Subcutaneous abdominal adipose tissue (tissue), 5 donors: ENCODE results near the gene ACSM4.
"Not testable (repeated sequence)": the region's sequence is repeated elsewhere in the genome, so short reads cannot be mapped to it uniquely, and the experiment has no call there.

Experiments used
- H3K27ac ChIP-seq: one replicate; pipeline ENCODE4 v1.7.0; 2013; ENCODE audit warnings: low read depth, mild to moderate bottlenecking, inconsistent platforms, low read length, moderate library complexity
- H3K27me3 ChIP-seq, 5 donors: one replicate each; pipeline ENCODE4 v1.7.0; 2013; ENCODE audit warnings: low read length in 5 of 5, inconsistent platforms in 1 of 5; ENCODE audit not compliant: control insufficient read depth in 5 of 5, insufficient read depth in 4 of 5
- H3K36me3 ChIP-seq, 5 donors: one replicate each; pipeline ENCODE4 v1.7.0; 2013; ENCODE audit warnings: low read length in 5 of 5; ENCODE audit not compliant: control insufficient read depth in 5 of 5, insufficient read depth in 5 of 5
- H3K4me1 ChIP-seq, 5 donors: one replicate each; pipeline ENCODE4 v1.7.0; 2013; ENCODE audit warnings: low read length in 5 of 5, mild to moderate bottlenecking in 3 of 5, moderate library complexity in 1 of 5; ENCODE audit not compliant: control insufficient read depth in 5 of 5, insufficient read depth in 5 of 5
- H3K4me3 ChIP-seq, 5 donors: one replicate each; pipeline ENCODE4 v1.7.0; 2013; ENCODE audit warnings: low read length in 5 of 5, low read depth in 1 of 5
- H3K9ac ChIP-seq, 5 donors: one replicate each; pipeline ENCODE4 v1.7.0; 2013; ENCODE audit warnings: low read length in 5 of 5, mild to moderate bottlenecking in 4 of 5, moderate library complexity in 3 of 5
- H3K9me3 ChIP-seq, 5 donors: one replicate each; pipeline ENCODE4 v1.7.0; 2013; ENCODE audit warnings: low read length in 5 of 5; ENCODE audit not compliant: control insufficient read depth in 5 of 5
- donor health status: healthy.
- donor health status: healthy.
- donor health status: healthy.
- donor health status: healthy.
- donor health status: healthy.

The ACSM4 gene

DNA sequence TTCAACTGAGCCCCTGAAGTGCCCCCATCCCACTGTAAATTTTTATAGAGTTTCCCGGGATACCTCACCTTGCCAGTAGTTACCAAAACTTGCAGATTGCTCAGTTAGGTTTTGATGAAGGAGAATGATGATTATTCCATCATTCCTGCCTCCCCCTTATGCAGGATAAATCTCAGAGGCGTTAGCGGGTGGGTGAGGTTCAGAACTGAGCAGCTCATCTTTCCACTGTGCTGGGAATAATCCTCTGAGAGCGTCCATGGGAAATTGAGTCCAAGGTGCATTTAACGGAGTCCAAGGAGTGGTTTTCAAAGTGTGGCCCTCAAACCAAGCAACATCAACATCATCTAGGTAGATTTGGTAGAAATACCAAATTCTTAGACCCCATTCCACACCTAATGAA lies 18.7 kb downstream of the ACSM4 start:
- H3K36me3 ChIP-seq = no peaks in the 10 kb centered on the region
- no peaks in the 10 kb centered on the region for H3K4me1 ChIP-seq
- no peak overlapping the region for H3K27ac ChIP-seq
- no peak overlapping the region for H3K4me3 ChIP-seq
- no peak overlapping the region for H3K9ac ChIP-seq
- H3K9me3 ChIP-seq = no peaks in the 10 kb centered on the region
- H3K27me3 ChIP-seq = no peaks in the 10 kb centered on the region

DNA sequence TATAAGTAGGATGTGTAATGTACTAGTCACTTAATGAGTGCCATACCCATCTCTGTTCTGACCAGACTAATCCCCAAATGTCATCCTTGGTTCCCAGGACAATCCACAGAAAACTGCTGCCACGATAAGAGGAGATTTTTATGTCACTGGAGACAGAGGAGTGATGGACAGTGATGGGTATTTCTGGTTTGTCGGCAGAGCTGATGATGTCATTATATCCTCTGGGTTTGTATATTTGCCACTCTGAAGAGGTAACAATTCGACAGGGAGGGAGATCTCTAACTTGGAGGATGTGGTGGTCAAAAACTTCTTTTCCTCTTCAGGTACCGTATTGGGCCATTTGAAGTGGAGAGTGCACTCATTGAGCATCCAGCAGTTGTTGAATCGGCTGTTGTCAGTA lies 20.3 kb downstream of the ACSM4 start:
- Histone ChIP-seq H3K4me1 (no peaks in the 10 kb centered on the region), H3K4me3 (no peak overlapping the region), H3K27me3 (no peaks in the 10 kb centered on the region), H3K9ac (no peak overlapping the region), H3K27ac (no peak overlapping the region), H3K36me3 (no peaks in the 10 kb centered on the region), H3K9me3 (no peaks in the 10 kb centered on the region)

DNA sequence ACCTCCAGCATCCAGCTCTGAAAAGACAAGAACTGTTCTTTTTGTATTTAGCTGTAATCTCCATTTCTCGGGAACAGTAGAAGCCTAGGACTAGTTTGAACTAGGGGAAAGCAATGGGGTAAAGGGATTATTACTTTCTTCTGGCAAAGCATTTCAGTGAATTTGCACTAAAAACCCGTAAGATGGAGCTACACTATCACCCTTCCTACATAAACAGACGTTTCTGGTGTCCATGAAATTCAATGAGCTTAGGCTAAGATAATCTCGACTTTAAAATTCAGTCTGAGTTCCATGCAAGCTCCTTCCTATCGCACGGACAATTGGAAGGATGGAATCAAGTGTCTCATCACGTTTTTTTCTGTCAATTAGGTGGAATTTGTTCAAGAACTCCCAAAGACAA lies 24.0 kb downstream of the ACSM4 start:
- Histone ChIP-seq H3K27me3 (no peaks in the 10 kb centered on the region), H3K4me1 (no peaks in the 10 kb centered on the region), H3K4me3 (no peak overlapping the region), H3K9me3 (no peaks in the 10 kb centered on the region), H3K36me3 (no peaks in the 10 kb centered on the region), H3K27ac (no peak overlapping the region), H3K9ac (no peak overlapping the region)

DNA sequence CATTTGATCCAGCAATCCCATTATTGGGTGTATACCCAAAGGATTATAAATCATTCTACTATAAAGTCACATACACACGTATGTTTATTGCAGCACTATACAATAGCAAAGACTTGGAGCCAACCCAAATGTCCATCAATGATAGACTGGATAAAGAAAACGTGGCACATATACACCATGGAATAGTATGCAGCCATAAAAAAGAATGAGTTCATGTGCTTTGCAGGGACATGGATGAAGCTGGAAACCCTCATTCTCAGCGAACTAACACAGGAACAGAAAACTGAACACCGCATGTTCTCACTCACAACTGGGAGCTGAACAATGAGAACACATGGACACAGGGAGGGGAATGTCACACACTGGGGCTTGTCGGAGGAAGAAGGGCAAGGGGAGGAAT lies 33.9 kb downstream of the ACSM4 start:
- H3K27me3 ChIP-seq, H3K4me3 ChIP-seq: not testable (repeated sequence)
- peaks cover 0 to 10% (median 0%) of the 10 kb centered on the region in 5 donors for H3K9me3 ChIP-seq

DNA sequence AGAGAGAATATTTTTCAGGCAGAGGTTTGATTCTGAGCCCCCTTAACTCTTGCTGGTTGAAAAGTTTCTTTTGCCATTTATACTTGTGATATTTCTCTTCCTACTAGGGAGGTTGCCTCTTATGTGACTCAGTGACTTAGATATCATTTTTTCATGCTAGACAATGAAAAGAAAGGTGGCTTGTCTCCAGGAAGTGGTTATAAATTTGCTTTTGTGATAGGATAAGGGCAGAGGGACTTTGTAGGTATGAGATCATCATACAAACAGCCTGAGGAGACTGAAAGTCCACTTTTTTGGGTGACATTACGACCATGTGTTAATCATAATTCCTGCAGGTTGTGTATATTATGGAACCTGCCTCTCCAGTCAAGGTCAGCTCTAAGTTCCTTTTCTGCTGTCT lies 35.8 kb downstream of the ACSM4 start:
- no peak overlapping the region for H3K9ac ChIP-seq
- H3K36me3 ChIP-seq = no peaks in the 10 kb centered on the region
- H3K9me3 ChIP-seq = peaks cover 0 to 21% (median 4%) of the 10 kb centered on the region in 5 donors
- H3K27ac ChIP-seq = no peak overlapping the region
- H3K27me3 ChIP-seq = no peaks in the 10 kb centered on the region
- H3K4me1 ChIP-seq = no peaks in the 10 kb centered on the region
- H3K4me3 ChIP-seq = no peak overlapping the region

More for the DNA sequence above, 33.9 kb downstream of the ACSM4 start:
- not testable (repeated sequence) for H3K27ac ChIP-seq, H3K4me1 ChIP-seq, H3K9ac ChIP-seq, H3K36me3 ChIP-seq

DNA sequence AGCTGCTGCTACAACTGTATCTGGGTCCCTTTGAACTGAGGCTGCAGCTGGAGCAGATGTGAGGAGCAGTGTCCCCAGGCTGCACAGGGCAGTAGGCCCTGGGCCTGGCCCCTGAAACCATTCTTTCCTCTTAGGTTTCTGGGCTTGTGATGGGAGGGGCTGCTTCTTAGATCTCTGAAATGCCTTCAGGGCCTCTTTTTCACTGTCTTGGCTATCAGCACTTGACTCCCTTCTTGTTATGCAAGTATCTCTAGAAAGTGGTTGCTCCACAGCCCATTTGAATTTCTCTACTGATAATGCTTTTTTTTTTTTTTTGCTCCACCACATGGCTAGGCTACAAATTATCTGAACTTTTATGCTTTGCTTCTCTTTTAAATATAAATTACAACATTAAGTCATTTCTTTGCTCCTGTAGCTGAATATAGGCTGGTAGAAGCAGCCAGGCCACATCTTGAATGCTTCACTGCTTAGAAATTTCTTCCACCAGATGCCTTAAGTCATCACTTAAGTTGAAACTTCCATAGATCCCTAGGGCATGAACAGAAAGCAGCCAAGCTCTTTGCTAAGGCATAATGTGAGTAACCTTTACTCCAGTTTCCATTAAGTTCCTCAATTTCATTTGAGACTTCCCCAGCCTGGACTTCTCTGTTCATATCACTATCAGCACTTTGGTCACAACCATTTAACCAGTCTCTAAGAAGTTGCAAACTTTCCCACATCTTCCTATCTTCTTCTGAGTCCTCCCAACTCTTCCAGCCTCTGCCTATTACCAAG lies 41.1 kb downstream of the ACSM4 start:
- H3K27me3 ChIP-seq = no peaks in the 10 kb centered on the region
- peak overlapping the region in 1 of 5 donors; percentile 5 for H3K4me3 ChIP-seq
- no peaks in the 10 kb centered on the region for H3K36me3 ChIP-seq
- H3K9me3 ChIP-seq = peaks cover 0 to 18% (median 12%) of the 10 kb centered on the region in 5 donors
- H3K4me1 ChIP-seq = no peaks in the 10 kb centered on the region
- no peak overlapping the region for H3K9ac ChIP-seq
- no peak overlapping the region for H3K27ac ChIP-seq

DNA sequence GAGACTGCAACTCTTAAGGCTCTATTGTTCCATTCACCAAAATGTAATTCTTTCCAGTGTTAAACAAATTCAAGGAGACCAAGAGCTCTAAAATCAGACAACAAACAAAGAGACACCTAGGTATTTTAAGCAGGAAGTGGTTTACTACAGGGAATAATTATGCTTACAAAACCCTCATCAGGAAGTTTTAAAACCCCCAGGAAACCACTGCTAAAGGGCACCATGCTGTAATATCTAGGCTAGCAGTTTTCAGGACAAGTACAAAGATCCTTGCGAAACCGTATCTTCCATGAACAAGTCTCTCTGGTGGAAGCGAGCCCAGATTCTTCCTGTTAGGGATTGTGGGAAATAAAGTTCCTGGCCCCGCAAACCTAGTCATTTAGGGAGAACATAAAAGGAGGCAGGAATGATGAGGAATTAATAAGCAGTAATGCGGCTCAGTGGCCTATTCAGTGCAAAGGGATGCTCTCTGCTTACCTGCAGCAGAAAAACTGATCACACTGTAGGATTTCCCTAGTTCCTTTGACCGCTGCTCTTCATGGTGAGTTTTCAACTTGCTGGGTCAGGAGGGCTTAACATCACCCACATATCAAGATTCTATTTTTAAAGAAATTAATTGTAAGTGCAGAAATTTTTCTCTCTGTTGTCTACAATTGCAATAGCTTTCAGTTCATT lies 42.8 kb downstream of the ACSM4 start:
- H3K27me3 ChIP-seq = no peaks in the 10 kb centered on the region

DNA sequence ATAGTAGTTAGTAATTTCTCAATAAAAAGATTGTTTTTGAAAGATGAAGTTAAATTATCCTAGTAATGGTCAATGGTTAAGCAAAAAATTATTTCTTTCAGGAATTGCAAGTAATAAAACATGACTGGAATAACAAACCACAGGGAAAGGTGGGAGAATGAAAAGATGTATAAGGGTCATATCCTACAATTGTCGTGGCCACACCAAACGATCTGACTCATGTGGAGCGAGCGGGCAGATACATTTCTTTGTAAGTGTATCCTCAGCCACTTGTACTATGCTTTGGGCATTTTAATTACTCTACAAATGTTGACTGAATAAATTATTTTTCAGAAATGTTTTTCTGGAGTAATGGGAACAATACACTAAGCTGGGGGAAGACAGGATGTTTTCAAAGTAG lies 45.5 kb downstream of the ACSM4 start:
- Histone ChIP-seq H3K4me1 (no peaks in the 10 kb centered on the region), H3K27ac (no peak overlapping the region), H3K27me3 (no peaks in the 10 kb centered on the region), H3K9me3 (peaks cover 0 to 14% (median 5%) of the 10 kb centered on the region in 5 donors), H3K36me3 (no peaks in the 10 kb centered on the region), H3K9ac (no peak overlapping the region), H3K4me3 (no peak overlapping the region)

More for the DNA sequence above, 42.8 kb downstream of the ACSM4 start:
- H3K9ac ChIP-seq = no peak overlapping the region
- H3K9me3 ChIP-seq = peaks cover 0 to 18% (median 12%) of the 10 kb centered on the region in 5 donors
- H3K36me3 ChIP-seq = no peaks in the 10 kb centered on the region
- no peaks in the 10 kb centered on the region for H3K4me1 ChIP-seq
- no peak overlapping the region for H3K27ac ChIP-seq
- no peak overlapping the region for H3K4me3 ChIP-seq

DNA sequence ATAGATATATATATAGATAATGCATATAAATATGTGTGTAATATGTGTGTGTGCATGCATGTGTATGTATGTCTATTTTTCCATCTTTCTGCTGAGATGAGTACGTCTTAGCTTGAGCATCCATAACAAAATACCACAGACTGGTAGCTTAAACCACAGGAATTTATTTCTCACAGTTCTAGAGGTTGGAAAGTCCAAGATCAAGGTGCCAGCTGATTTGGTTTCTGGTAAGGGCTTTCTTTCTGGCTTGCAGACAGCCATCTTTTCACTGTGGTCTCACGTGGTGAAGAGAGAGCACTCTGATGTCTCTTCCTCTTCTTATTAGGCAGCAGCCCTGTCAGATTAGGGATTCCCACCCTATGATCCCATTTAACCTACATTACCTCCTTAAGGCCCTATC lies 47.3 kb downstream of the ACSM4 start:
- H3K4me3 ChIP-seq = no peak overlapping the region
- no peak overlapping the region for H3K27ac ChIP-seq
- no peaks in the 10 kb centered on the region for H3K4me1 ChIP-seq
- H3K27me3 ChIP-seq = no peaks in the 10 kb centered on the region
- H3K9me3 ChIP-seq = no peaks in the 10 kb centered on the region
- H3K9ac ChIP-seq = no peak overlapping the region
- H3K36me3 ChIP-seq = no peaks in the 10 kb centered on the region

DNA sequence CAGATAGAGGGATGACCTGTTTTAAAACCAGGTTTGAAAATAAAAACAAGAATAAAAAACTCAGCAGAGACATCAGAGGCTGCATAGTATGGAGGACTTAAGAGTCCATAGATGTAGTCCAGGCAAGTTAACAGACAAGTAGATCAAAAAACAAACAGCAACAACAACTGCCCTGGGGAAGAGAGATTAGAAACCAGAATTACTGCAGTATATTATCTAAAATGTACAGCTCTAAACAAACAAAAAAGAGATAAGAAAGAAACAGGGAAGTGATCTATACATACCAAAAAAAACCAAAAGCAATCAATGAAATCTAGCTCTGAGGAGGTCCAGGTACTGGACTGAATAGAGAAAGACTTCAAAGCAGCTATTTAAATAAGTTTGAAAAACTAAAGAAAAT lies 48.8 kb downstream of the ACSM4 start:
- no peak overlapping the region for H3K27ac ChIP-seq
- no peak overlapping the region for H3K9ac ChIP-seq
- no peaks in the 10 kb centered on the region for H3K27me3 ChIP-seq
- no peaks in the 10 kb centered on the region for H3K9me3 ChIP-seq
- no peak overlapping the region for H3K4me3 ChIP-seq
- H3K4me1 ChIP-seq = no peaks in the 10 kb centered on the region
- peaks cover 0 to 4% (median 0%) of the 10 kb centered on the region in 5 donors for H3K36me3 ChIP-seq
